GM18505 (cell line): Measurements from ENCODE around the gene AGPAT4.
"Not testable (repeated sequence)": the region's sequence is repeated elsewhere in the genome, so short reads cannot be mapped to it uniquely, and the experiment has no call there.

ENCODE experiments used
- ATAC-seq: cut with Tn5 transposase; IDR thresholded peaks from one replicate; pipeline ENCODE4 v1.9.1; 2021; ENCODE audit not compliant: unreplicated experiment
- POLR2A ChIP-seq: IDR thresholded peaks from 4 replicates; pipeline ENCODE4 v1.6.1; 2011; ENCODE audit warnings: borderline replicate concordance; ENCODE audit not compliant: insufficient read depth, insufficient read length; ENCODE audit errors: extremely low read depth

The AGPAT4 gene

DNA sequence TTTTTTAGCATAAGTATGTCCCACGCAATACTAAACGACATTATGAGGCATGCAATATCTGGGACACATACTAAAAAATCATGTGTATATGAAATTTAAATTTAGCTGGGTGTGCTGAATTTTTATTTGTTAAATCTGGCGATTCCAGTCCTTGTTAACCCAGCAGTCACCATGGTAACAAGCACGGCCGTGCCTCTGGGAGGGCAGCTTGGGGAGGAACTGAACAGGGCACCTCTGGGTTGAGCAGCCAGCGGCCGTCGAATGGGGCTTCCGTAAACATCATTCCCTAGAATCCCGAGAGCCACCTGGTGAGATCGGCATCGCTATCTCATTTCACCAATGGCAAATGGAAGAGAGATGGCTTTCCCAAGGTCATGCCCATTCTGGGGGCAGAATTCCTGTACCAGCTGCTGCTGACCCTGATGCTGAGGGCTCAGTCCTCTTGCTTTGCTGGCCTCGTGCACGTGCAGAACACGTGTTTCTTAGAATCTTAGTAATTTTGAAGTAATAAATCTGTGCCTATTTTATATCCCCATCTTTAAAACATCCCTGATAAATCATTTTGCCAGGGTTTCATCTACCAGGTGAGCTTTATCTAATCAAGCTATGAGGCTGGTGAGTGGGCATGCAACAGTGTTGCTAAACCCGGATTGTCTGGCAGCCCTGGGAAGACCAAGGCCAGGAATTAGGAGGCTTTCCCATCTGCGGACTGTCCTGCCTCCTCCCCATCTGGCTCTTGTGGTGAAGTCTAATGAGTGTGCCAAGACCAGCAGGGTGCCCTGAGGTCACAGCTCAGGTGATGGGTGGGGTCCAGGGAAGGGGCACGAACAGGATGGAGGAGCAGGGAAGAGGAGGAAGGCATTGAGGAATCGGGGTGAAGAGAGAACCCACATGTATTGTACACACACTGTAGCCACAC is 85.1 kb downstream of the AGPAT4 start:
- no peak for TF ChIP-seq POLR2A
- no peak for ATAC-seq

DNA sequence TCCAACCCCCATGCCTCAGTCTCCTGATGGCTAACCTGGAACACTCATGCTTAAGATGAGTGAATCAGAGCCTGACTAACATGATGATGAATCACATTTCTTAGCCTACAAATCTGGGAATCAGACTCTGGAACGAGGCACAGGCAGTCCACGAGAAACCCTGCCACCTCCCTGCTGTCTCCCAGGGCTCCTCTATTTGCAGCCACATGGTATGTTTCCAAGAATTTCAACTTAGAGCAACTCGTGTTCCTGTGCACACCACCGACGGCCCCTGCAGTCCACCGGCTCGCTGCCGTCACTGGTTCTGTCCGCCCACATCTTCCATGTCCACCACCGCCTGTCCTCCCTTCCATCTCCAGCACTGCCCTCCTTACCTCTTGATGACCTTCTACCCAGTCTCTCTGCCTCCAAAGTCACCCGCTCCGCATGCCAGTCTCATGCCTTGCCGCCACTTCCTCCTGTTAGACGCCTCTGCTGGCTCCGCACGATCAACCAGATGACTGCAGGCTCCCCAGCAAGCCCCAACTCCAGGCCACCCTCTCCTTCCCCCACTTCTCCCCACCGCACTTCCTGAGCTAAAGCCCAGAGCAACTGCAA is 87.6 kb downstream of the AGPAT4 start:
- no peak for TF ChIP-seq POLR2A
- ATAC-seq, result peak; percentile 79

DNA sequence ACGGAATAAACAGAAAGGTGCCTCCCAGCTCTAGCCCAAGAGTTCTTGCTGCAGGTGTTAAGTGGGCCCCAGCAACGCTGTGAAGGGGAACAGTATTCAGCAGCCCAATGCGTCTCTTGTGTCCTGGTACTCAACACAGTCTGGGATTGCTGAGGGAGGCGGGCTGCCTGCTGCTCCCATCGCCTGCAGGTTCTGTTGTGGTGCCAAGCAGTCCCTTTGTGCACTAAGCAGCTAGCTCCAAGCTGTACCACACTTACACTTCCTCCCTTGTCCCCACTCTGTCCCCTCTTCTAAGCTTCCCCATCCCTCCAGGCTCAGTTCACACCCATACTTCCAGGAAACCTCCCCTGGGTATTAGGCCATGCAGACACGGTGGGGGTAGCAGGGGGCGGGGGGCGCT is 92.7 kb downstream of the AGPAT4 start:
- ATAC-seq, result no peak
- no peak for TF ChIP-seq POLR2A

DNA sequence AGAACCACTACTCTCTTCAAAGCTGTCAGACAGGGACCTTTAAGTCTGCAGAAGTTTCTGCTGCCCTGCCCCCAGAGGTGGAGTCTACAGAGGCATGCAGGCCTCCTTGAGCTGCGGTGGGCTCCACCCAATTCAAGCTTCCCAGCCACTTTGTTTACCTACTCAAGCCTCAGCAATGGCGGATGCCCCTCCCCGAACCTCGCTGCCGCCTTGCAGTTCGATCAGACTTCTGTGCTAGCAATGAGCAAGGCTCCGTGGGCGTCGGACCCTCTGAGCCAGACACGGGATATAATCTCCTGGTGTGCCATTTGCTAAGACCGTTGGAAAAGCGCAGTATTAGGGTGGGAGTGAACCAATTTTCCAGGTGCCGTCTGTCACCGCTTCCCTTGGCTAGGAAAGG is 95.7 kb downstream of the AGPAT4 start:
- not testable (repeated sequence) for ATAC-seq

DNA sequence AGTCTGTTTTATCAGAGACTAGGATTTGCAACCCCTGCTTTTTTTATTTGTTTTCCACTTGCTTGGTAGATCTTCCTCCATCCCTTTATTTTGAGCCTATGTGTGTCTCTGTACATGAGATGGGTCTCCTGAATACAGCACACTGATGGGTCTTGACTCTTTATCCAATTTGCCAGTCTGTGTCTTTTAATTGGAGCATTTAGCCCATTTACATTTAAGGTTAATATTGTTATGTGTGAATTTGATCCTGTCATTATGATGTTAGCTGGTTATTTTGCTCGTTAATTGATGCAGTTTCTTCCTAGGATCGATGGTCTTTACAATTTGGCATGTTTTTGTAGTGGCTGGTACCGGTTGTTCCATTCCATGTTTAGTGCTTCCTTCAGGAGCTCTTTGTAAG is 97.4 kb downstream of the AGPAT4 start:
- ATAC-seq, result not testable (repeated sequence)

DNA sequence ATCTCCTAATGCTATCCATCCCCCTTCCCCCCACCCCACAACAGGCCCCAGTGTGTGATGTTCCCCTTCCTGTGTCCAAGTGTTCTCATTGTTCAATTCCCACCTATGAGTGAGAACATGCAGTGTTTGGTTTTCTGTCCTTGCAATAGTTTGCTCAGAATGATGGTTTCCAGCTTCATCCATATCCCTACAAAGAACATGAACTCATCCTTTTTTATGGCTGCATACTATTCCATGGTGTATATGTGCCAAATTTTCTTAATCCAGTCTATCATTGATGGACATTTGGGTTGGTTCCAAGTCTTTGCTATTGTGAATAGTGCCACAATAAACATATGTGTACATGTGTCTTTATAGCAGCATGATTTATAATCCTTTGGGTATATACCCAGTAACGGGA is 101.1 kb downstream of the AGPAT4 start:
- ATAC-seq, result not testable (repeated sequence)

DNA sequence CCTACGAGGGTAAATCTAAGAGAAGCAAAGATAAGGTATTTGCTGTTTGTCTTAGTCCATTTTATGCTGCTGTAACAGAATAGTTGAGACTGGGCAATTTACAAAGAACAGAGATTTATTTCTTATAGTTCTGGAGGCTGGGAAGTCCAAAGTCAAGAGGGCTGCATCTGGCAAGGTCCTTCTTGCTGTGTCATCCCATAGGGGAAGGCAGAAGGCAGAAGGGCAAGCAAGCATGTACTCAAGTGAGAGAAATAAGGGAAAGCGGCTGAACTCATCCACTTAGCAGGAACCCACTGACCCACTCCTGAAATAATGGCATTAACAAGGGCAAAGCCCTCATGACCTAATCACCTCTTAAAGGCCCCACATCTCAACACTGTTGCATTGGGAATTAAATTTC is 102.7 kb downstream of the AGPAT4 start:
- TF ChIP-seq POLR2A, result no peak
- ATAC-seq, result no peak

DNA sequence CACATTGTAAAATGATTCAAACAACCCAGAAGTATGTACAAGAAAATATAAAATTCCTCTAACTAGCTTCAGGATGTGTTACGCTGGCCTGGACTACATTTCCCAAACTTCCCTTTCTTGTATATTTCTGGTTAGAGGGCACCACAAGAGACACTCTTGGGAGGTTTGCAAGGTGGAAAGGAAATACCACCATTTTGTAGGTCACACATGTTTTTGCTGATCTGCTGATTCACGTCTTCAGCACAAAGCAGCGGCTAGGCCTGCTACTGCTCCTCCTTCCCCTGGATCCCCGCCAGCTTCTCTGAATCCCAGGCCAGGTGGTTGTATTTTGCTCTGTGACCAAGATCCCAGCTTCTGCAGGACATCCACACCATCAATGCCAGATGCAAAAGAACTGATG is 104.2 kb downstream of the AGPAT4 start:
- TF ChIP-seq POLR2A, result no peak

DNA sequence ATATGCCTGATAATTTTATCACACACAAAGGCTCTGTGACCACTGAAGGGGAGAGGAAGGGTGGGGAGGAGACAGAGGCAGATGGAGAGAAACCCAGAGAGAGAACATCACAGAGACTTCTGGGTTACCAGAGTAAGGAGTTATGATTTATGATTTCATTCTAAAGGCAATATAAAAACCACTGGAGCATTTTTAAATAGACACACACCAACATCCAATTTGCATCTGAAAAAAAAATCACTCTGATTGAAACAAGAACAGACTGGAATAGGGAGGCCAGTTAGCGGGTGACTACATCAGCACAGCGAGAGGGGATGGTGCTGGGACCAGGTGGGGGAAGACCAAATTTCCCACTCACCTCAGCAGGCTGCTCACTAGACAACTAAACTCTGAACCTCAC is 104.8 kb downstream of the AGPAT4 start:
- no peak for TF ChIP-seq POLR2A
- ATAC-seq, result no peak

More for the DNA sequence above, 104.2 kb downstream of the AGPAT4 start:
- ATAC-seq, result no peak

DNA sequence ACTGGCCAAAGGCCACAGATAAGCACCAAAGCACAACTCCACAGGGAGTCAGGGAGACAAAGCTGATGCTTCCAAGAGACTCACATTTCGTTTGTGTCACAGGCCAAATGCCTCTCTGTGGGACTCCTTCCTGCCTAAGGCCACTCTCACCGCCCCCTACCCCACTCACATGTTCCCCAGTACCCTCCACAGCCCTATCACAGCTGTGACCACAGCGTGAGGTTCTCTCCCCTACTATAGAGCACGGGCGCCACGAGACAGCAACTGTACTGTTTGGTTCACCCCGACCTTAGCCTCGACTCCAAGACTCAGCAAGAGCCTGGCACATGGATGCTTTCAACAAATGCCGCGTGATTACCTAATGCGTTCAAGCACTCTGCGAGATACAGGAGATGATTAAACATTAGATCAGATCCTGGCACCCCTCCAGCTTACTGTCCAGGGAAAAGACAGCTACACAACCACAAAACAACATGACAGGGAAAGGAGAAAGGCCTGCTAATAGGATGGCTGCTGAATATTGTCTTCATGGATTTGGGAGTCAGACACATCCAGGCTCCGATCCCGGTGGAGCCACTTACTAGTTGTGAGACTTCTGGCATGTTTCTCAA is 105.5 kb downstream of the AGPAT4 start:
- no peak for ATAC-seq
- TF ChIP-seq POLR2A, result no peak

DNA sequence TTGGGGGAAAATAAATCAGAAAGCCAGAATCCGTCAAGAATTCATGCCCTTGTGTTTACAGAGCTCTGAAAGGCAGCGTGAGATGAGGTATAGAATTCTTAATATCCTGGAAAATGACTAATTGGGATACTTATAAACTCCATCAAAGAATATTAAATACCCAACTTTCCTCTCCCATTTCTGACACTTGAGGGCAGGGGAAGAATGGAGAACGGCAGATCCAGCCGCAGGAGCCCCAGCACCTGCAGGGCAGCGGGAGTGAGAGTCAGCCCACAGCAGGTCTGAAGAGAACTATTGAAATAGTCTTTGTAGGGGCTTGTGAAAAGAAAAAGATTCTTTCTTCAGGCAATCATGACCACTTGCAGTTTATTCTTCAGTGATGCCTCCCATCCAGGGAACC is 107.2 kb downstream of the AGPAT4 start:
- no peak for TF ChIP-seq POLR2A
- no peak for ATAC-seq

DNA sequence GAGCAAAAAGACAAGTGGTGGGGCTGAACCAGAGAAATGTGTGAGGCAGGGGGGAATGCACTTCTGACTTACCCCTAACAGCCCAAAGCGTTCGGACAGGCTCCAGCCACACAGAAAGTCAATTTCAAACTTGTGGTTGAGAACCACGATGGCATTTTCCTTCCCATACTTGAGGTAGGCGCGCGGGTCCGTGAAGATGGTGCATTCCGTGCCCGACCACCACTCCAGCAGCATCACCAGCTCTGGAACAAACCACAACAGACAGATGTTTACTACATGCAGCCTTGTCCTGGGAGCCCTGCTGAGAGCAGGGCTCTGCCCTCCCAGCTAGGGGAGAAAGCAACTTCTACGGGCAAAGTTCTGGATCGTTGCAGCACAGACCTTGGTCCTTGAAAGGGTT is 107.7 kb downstream of the AGPAT4 start:
- no peak for TF ChIP-seq POLR2A
- no peak for ATAC-seq

DNA sequence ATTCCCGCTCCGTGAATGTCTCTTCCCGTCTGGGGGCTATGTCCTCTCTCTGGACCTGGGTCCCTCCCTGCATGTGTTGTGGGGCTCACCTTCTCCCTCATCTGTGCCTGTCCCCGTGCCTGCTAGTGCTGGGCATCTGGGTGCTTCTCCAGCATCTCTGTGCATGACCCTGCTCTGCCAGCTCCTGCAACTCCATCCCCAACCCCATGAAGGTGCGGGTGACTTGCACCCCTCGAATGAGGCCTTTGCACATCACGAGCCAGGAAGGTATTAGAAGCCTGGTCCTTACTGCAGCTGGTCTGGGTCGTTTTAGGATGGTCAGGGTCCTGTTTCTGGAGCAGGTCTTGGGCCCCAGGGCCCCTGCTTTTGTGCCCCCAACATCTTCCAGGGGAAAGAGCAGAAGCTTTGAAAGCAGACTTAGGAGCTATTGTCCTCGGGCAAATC is 109.7 kb downstream of the AGPAT4 start:
- no peak for ATAC-seq
- TF ChIP-seq POLR2A, result no peak
